Spleen (tissue), 11 donors: ENCODE measurements around the gene NDP. TPM values are rescaled to one million over a fixed set of nuclear protein-coding genes. Genes with fewer than 3 reads are reported as not detected.

Source experiments
- DNase-seq: peaks from one replicate; pipeline ENCODE4 v3.0.0-alpha.2; 2020
- H3K27ac ChIP-seq, 8 donors: fragments of 200-600 bp; sonication (generic) in 7 of 8; 1 replicate in 4 of 8; 2 replicates in 4 of 8; pipeline versions ENCODE4 v1.5.0 to v1.8.0; 2016 to 2021; ENCODE audit warnings: inconsistent platforms in 4 of 8, mild to moderate bottlenecking in 4 of 8, moderate library complexity in 1 of 8
- H3K27me3 ChIP-seq, 7 donors: fragments of 200-600 bp; sonication (generic) in 6 of 7; replicated peaks in 1 of 7; 1 replicate in 4 of 7; 2 replicates in 3 of 7; pipeline versions ENCODE4 v1.5.0 to v1.8.0; 2016 to 2021; ENCODE audit warnings: inconsistent platforms in 3 of 7, mild to moderate bottlenecking in 1 of 7
- H3K36me3 ChIP-seq, 6 donors: fragments of 200-600 bp; sonication (generic) in 5 of 6; 1 replicate in 4 of 6; 2 replicates in 2 of 6; pipeline versions ENCODE4 v1.5.0 to v1.8.0; 2016 to 2021; ENCODE audit warnings: inconsistent platforms in 2 of 6
- H3K4me1 ChIP-seq, 6 donors: fragments of 200-600 bp; sonication (generic) in 5 of 6; 1 replicate in 3 of 6; 2 replicates in 3 of 6; pipeline versions ENCODE4 v1.5.0 to v1.8.0; 2016 to 2021; ENCODE audit warnings: inconsistent platforms in 3 of 6
- H3K4me3 ChIP-seq, 8 donors: fragments of 200-600 bp; sonication (generic) in 7 of 8; 1 replicate in 4 of 8; 2 replicates in 4 of 8; pipeline versions ENCODE4 v1.5.0 to v1.8.0; 2016 to 2021; ENCODE audit warnings: inconsistent platforms in 4 of 8, mild to moderate bottlenecking in 4 of 8, moderate library complexity in 2 of 8
- H3K9me3 ChIP-seq, 8 donors: fragments of 200-600 bp; sonication (generic) in 7 of 8; 1 replicate in 4 of 8; 2 replicates in 4 of 8; pipeline versions ENCODE4 v1.5.0 to v1.8.0; 2016 to 2021; ENCODE audit warnings: inconsistent platforms in 4 of 8
- POLR2A ChIP-seq, 3 donors: fragments of 450-650 bp; IDR thresholded peaks; one replicate each; pipeline ENCODE4 v1.5.1; 2017; ENCODE audit warnings: antibody characterized with exemption in 3 of 3, mild to moderate bottlenecking in 1 of 3
- POLR2AphosphoS5 ChIP-seq, 3 donors: sonication (generic); formaldehyde crosslinking; IDR thresholded peaks; one replicate each; pipeline ENCODE4 v1.5.1; 2017; ENCODE audit warnings: antibody characterized with exemption in 3 of 3
- WGBS, 5 donors: extraction: QIAGEN DNeasy Blood & Tissue Kit in 3 of 5; methylation state at CpG; one replicate each; pipeline versions ENCODE4 v1.1.5 to v1.1.7; 2013 to 2018; 5-methylcytosine and 5-hydroxymethylcytosine counted together
- intact Hi-C: fragments of 100-400 bp; cut with DNase I; formaldehyde crosslinking; loops from one replicate; pipeline ENCODE4 v1.15.0; 2023; ENCODE audit warnings: low total_unique reads
- polyA plus RNA-seq, 3 donors: library from polyadenylated mRNA; stranded (reverse); fragments of 200-250 nt; gene quantifications; one replicate each; pipeline ENCODE4 v1.2.1, GENCODE V29; 2013
- total RNA-seq, 7 donors: library from RNA; depleted of rRNA in 3 of 7; stranded (reverse); fragments of >200 nt in 3 of 7; fragmentation: NEBNext Ultra II Directional in 4 of 7; extraction: Animal tissue kit (Norgen Biotek cat#: 25700) in 4 of 7; gene quantifications; one replicate each; pipeline versions ENCODE4 v1.1.0 to v1.2.1, GENCODE V29; 2016 to 2021
- TF ChIP-seq, protein P1 (sequence below), 11 experiments: fragments of 200-600 bp in 7 of 11; fragments of 450-650 bp in 4 of 11; sonication (generic) in 4 of 11; IDR thresholded peaks in 8 of 11; conservative IDR thresholded peaks in 3 of 11; 1 replicate in 7 of 11; 2 replicates in 4 of 11; pipeline versions ENCODE4 v1.4.0 to v1.8.0; 2016 to 2021; ENCODE audit warnings: antibody characterized with exemption in 11 of 11, inconsistent platforms in 4 of 11, mild to moderate bottlenecking in 1 of 11
- donor health status: healthy with polysubstance abuse.
- donor health status: DM: no; HTN: no; CAD: no; lungs with moderate emphysema.
- donor health status: DM: no; HTN: no; CAD: no.
- donor health status: Bipolar disorder and iron deficiency.
- donor health status: healthy.
- donor health status: DM: no; HTN: no; CAD: no.
- donor health status: DM: yes; HTN: yes; CAD: no.

NDP gene
- total and polyA plus RNA-seq, 10 donors: 0.04 to 0.55 (median 0.37) TPM; not detected in 6

DNA sequence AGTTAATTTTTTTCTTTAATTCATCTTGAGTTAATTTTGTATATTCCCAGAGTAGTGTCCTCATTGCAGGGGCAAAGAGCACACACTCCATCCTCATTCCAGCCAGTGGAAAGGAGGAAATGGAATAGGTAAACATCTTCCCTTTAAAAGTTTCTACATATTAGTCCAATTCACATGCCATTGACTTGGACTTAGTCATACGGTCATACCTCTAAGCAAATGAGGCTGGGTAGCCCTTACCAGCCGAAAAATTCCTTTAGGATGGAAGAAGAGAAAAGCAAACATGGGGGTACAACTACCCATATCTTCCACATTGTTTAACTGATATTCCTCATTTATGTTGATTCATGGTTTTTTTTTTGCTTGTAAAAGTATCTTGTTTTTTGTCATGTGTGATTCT lies 37.4 kb upstream of the NDP start:
- Histone ChIP-seq H3K4me1 (peaks cover 0 to 16% (median 0%) of the 10 kb centered on the region in 6 donors), H3K27ac (no peak overlapping the region), H3K27me3 (no peaks in the 10 kb centered on the region), H3K4me3 (no peak overlapping the region), H3K9me3 (no peaks in the 10 kb centered on the region), H3K36me3 (no peaks in the 10 kb centered on the region)
- no peak for TF ChIP-seq POLR2AphosphoS5 (IDR thresholded peaks at IDR 0.05)
- WGBS, 5 donors: 75 to 96% (median 92%) methylated on average over 2 of the region's 2 CpGs
- no peak for DNase-seq
- intact Hi-C loops: no loop called here

DNA sequence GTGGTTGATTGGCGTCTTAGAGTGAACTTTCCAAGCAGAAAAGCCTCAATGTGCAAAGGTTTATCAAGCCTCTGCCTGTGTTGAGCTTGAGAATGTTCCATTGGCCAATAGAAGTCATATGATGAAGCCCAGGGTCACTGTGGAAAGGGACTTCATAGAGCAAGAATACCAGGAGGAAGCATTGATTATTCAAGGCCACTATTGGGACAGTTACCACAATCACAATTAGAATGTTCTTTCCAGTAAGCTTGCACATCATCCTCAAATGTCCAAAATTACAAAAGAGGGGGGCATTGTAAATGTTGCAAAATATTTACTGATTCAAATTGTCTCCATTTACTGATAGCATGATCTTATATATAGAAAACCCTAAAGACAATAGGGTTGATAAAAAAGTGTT lies 32.9 kb upstream of the NDP start:
- no peak for DNase-seq
- Histone ChIP-seq H3K27me3 (no peaks in the 10 kb centered on the region), H3K36me3 (no peaks in the 10 kb centered on the region), H3K27ac (no peak overlapping the region), H3K4me1 (no peaks in the 10 kb centered on the region), H3K9me3 (no peaks in the 10 kb centered on the region), H3K4me3 (no peak overlapping the region)
- intact Hi-C loops: no loop called here
- TF ChIP-seq POLR2A (IDR thresholded peaks at IDR 0.05) (no peak), POLR2AphosphoS5 (IDR thresholded peaks at IDR 0.05) (no peak)
- TF ChIP-seq, protein P1, sequence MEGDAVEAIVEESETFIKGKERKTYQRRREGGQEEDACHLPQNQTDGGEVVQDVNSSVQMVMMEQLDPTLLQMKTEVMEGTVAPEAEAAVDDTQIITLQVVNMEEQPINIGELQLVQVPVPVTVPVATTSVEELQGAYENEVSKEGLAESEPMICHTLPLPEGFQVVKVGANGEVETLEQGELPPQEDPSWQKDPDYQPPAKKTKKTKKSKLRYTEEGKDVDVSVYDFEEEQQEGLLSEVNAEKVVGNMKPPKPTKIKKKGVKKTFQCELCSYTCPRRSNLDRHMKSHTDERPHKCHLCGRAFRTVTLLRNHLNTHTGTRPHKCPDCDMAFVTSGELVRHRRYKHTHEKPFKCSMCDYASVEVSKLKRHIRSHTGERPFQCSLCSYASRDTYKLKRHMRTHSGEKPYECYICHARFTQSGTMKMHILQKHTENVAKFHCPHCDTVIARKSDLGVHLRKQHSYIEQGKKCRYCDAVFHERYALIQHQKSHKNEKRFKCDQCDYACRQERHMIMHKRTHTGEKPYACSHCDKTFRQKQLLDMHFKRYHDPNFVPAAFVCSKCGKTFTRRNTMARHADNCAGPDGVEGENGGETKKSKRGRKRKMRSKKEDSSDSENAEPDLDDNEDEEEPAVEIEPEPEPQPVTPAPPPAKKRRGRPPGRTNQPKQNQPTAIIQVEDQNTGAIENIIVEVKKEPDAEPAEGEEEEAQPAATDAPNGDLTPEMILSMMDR (IDR thresholded peaks at IDR 0.05 in 8 of 11, conservative IDR thresholded peaks at IDR 0.05 in 3 of 11): no peak
- 58 to 100% (median 74%) methylated on average over 1 of the region's 1 CpG for WGBS, 5 donors

DNA sequence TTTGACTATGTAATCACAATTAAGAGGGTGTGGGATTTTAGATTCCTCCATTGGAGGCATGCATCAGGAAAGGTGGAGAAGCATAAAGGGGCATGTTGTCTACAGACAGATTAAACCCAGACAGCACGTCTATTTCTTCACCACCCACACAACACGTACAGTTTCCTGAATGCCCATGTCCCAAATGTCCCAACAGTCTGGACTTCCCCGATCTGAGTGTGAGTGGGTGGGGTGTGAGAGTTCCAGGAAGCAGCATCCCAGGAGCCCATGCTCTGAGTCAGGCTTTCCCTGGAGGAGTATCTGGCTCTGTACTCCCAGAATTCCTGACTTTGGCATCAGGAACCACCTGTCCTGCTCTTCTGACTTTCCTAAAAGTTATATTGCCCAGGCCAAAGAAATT lies 30.8 kb upstream of the NDP start:
- 0 to 53% (median 35%) methylated on average over 2 to 3 of the region's 3 CpGs for whole genome bisulfite sequencing, 5 donors
- TF ChIP-seq POLR2AphosphoS5 (IDR thresholded peaks at IDR 0.05) (no peak), POLR2A (IDR thresholded peaks at IDR 0.05) (no peak)
- TF ChIP-seq, protein P1 (IDR thresholded peaks at IDR 0.05 in 8 of 11, conservative IDR thresholded peaks at IDR 0.05 in 3 of 11): no peak
- Histone ChIP-seq H3K27ac (no peak overlapping the region), H3K36me3 (no peaks in the 10 kb centered on the region), H3K9me3 (no peaks in the 10 kb centered on the region), H3K27me3 (no peaks in the 10 kb centered on the region), H3K4me1 (no peaks in the 10 kb centered on the region), H3K4me3 (no peak overlapping the region)
- no peak for DNase-seq
- intact Hi-C loops: no loop called here

DNA sequence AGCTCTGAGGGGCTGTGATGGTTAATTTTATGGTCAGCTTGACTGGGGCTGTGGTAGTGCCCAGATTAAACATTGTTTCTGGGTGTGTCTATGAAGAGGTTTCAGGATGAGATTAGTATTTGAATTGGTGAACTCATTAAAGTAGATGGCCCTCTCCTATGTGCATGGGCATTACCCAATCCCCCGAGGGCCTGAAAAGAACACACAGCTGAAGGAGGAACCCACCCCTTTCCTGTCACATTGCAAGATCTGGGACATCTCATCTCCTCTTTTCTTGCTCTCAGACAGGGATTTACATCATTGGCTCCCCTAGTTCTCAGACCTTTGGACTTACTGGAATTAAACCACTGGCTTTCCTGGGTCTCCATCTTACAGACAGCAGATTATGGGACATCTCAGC lies 29.4 kb upstream of the NDP start:
- TF ChIP-seq POLR2AphosphoS5 (IDR thresholded peaks at IDR 0.05): no peak
- no peak for TF ChIP-seq POLR2A (IDR thresholded peaks at IDR 0.05)
- TF ChIP-seq, protein P1 (IDR thresholded peaks at IDR 0.05 in 8 of 11, conservative IDR thresholded peaks at IDR 0.05 in 3 of 11): no peak
- H3K4me3 ChIP-seq: no peak overlapping the region
- intact Hi-C loops: no loop called here
- whole genome bisulfite sequencing, 5 donors: 44 to 75% (median 59%) methylated on average over 1 of the region's 1 CpG
- H3K27me3 ChIP-seq: no peaks in the 10 kb centered on the region
- no peaks in the 10 kb centered on the region for H3K9me3 ChIP-seq
- no peak for DNase-seq
- H3K4me1 ChIP-seq: no peaks in the 10 kb centered on the region
- H3K27ac ChIP-seq: no peak overlapping the region
- no peaks in the 10 kb centered on the region for H3K36me3 ChIP-seq

DNA sequence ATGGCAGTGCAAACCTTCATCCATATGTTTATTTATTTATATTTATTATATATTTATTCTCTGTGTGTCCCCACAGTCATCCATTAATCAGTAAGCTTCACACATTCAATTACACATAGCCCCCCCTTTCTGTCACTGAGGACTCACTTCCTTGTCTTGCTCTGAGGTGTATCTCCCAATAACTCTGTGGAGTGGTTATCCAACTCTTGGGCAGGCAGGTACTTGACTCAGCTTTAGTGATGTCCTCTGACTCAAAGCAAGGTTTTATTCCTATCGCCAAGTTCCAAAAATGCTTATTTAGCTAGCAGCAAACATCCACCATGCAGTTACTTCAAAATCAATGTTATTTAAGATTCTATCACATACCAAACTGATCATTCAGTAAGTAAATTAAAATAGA lies 25.2 kb upstream of the NDP start:
- 86 to 100% (median 92%) methylated on average over 1 of the region's 1 CpG for WGBS, 5 donors
- TF ChIP-seq POLR2A (IDR thresholded peaks at IDR 0.05) (no peak), POLR2AphosphoS5 (IDR thresholded peaks at IDR 0.05) (no peak)
- TF ChIP-seq, protein P1 (IDR thresholded peaks at IDR 0.05 in 8 of 11, conservative IDR thresholded peaks at IDR 0.05 in 3 of 11): no peak
- H3K36me3 ChIP-seq: no peaks in the 10 kb centered on the region
- H3K4me1 ChIP-seq: no peaks in the 10 kb centered on the region
- intact Hi-C loops: no loop called here
- H3K4me3 ChIP-seq: no peak overlapping the region
- H3K27me3 ChIP-seq: no peaks in the 10 kb centered on the region
- H3K9me3 ChIP-seq: no peaks in the 10 kb centered on the region
- no peak overlapping the region for H3K27ac ChIP-seq
- DNase-seq: no peak
